Kidney (tissue), 14 donors: ENCODE data around the gene STAC2. TPM values are rescaled to one million over a fixed set of nuclear protein-coding genes. Genes with fewer than 3 reads are reported as not detected.

Experiments used
- DNase-seq, 5 donors: peaks; one replicate each; pipeline ENCODE4 v3.0.0-alpha.2; 2013 to 2020
- FAIRE-seq: peaks from 2 replicates; lab custom pipeline; 2012; peaks lifted over from hg19 to GRCh38; lab: Jason Lieb, UNC
- H3K27ac ChIP-seq, 2 donors: one replicate each; pipeline ENCODE4 v1.7.0; 2013; ENCODE audit warnings: low read depth in 2 of 2, low read length in 2 of 2, inconsistent platforms in 1 of 2
- H3K27me3 ChIP-seq: one replicate; pipeline ENCODE4 v1.7.1; 2013; ENCODE audit warnings: low read length, inconsistent platforms; ENCODE audit not compliant: control insufficient read depth, insufficient read depth
- H3K36me3 ChIP-seq, 3 donors: one replicate each; pipeline versions ENCODE4 v1.7.0 to v1.7.1; 2013; ENCODE audit warnings: low read length in 3 of 3, control low read depth in 1 of 3, inconsistent platforms in 1 of 3; ENCODE audit not compliant: insufficient read depth in 3 of 3, control insufficient read depth in 2 of 3
- H3K4me1 ChIP-seq, 3 donors: one replicate each; pipeline versions ENCODE4 v1.7.0 to v1.7.1; 2013; ENCODE audit warnings: low read length in 3 of 3, inconsistent platforms in 1 of 3, low read depth in 1 of 3; ENCODE audit not compliant: control insufficient read depth in 2 of 3, insufficient read depth in 2 of 3
- H3K4me3 ChIP-seq, 3 donors: one replicate each; pipeline versions ENCODE4 v1.7.0 to v1.8.1; 2013; ENCODE audit warnings: low read length in 3 of 3, control low read depth in 1 of 3, inconsistent platforms in 1 of 3
- H3K9ac ChIP-seq, 3 donors: one replicate each; pipeline versions ENCODE4 v1.7.0 to v1.7.1; 2013; ENCODE audit warnings: low read length in 3 of 3, control low read depth in 1 of 3, inconsistent platforms in 1 of 3
- H3K9me3 ChIP-seq, 3 donors: one replicate each; pipeline versions ENCODE4 v1.7.0 to v1.7.1; 2013; ENCODE audit warnings: low read length in 3 of 3, control low read depth in 1 of 3, inconsistent platforms in 1 of 3; ENCODE audit not compliant: control insufficient read depth in 2 of 3, insufficient read depth in 1 of 3
- CTCF ChIP-seq: IDR thresholded peaks from 3 replicates; pipeline ENCODE4 v1.5.1; 2012; ENCODE audit warnings: mild to moderate bottlenecking, moderate library complexity, borderline replicate concordance; ENCODE audit not compliant: insufficient read depth; ENCODE audit errors: extremely low read depth
- intact Hi-C: fragments of 100-400 bp; cut with DNase I; formaldehyde crosslinking; loops from one replicate; pipeline ENCODE4 v1.11.1; 2022
- polyA plus RNA-seq: library from polyadenylated mRNA; stranded (reverse); fragments of 350-450 nt; fragmentation: Illumina TruSeq; extraction: RNeasy Lipid Tissue Mini Kit (QIAGEN cat#74804); gene quantifications from one replicate; pipeline ENCODE4 v1.2.3, GENCODE V29; 2014; ENCODE audit warnings: low read depth, low replicate concordance; ENCODE audit not compliant: insufficient read depth
- total RNA-seq: library from RNA; stranded (reverse); fragmentation: NEBNext Ultra II Directional; extraction: Animal tissue kit (Norgen Biotek cat#: 25700); gene quantifications from one replicate; pipeline ENCODE4 v1.2.1, GENCODE V29; 2021
- donor health status: control.
- donor health status: control.
- donor health status: control.
- donor health status: control.
- donor health status: control.
- donor health status: DM: yes; HTN: yes; CAD: no.
- donor health status: Normal renal cell carcinoma (clear cell type).

Gene STAC2
- total and polyA plus RNA-seq, 2 donors from 2014 or later: 15.3 to 18.9 TPM

DNA sequence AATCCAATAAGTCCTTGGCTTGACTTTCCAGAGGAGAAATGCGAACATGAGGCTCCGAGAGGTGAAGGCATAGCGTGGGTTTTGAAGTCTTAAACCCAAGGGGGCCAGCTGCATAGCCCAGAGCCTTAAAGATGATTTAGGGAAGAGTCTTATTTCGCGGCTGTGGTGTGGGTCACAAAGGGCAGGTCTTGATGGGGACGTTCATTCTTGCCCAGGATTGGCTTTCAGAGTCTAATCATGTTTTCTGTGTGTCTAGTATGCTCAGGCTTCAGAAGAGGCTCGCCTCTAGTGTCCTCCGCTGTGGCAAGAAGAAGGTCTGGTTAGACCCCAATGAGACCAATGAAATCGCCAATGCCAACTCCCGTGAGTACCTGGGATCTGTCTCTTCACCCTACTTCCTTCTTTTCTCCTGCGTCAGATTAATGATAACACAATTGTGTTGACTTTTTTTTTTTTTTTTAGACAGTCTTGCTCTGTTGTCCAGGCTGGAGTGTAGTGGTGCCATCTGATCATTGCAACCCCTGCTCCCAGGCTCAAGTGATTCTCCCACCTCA lies 24.7 kb downstream of the STAC2 start:
- Histone ChIP-seq H3K9me3 (no peaks in the 10 kb centered on the region), H3K9ac (peak overlapping the region; percentile 86 to 95 (median 89)), H3K4me3 (peak overlapping the region; percentile 96 to 98 (median 97)), H3K27ac (peak overlapping the region; percentile 99 to 100), H3K27me3 (no peaks in the 10 kb centered on the region), H3K36me3 (peaks cover 18 to 37% (median 32%) of the 10 kb centered on the region in 3 donors), H3K4me1 (peaks cover 3 to 15% (median 9%) of the 10 kb centered on the region in 3 donors)
- FAIRE-seq (no peak), DNase-seq (no peak)
- intact Hi-C loops: no loop called here
- TF ChIP-seq CTCF: no peak

DNA sequence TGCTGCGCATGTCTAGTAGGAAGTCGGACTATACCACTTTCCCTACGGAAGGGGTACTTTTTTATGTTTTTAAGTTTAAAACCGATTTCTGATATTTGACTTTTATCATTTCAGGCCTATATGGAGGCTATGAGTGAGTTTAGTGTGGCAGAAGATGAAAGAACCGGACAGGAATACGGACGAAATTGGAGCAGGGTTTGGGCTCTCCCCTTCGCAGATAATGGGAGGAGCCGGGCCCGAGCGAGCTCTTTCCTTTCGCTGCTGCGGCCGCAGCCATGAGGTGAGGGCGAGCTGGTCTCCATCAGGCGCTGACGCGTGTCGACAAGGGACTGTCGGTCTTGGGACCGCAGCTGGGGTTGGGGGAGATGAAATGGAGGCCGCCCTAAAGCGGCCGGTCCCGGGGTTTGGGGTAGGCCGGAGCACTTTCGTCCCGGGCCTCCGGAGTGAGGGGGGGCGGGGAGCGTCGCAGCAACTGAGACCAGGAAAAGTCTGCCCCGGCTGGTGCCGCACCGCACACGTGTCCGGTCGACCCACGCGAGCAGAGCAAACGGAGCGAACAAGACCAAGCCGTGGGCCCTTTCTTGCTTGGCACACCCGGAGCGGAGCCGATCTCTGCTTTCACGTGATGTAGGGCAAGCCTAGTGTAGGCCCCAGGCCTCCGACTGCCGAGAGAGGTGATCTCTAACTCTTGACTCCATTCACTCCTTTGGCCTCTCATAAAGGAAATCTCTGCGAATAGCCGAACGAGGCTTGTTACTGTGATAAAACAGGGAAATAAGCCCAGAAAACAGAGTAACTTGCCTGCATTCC lies 25.5 kb downstream of the STAC2 start, which contains the start of gene RPL19:
TSS of gene RPL19 (plus strand) at position 214 of the 810 bp plus-strand sequence. CDS start at position 276, 62 bp downstream.
- intact Hi-C loops: no loop called here
- Histone ChIP-seq H3K9me3 (no peaks in the 10 kb centered on the region), H3K4me1 (peaks cover 3 to 15% (median 9%) of the 10 kb centered on the region in 3 donors), H3K4me3 (peak within 1 kb of the TSS; percentile 96 to 98 (median 97)), H3K36me3 (peaks cover 18 to 37% (median 32%) of the 10 kb centered on the region in 3 donors), H3K27ac (peak within 1 kb of the TSS; percentile 99 to 100), H3K27me3 (no peaks in the 10 kb centered on the region), H3K9ac (peak within 1 kb of the TSS; percentile 86 to 95 (median 89))
- no peak for TF ChIP-seq CTCF
- FAIRE-seq (no peak), DNase-seq (peak in 3 of 5 donors; percentile 81 to 93 (median 86))

GRCh38 chr17:39199820-39200069 lies 26.0 kb downstream of the STAC2 start:
- intact Hi-C loops: no loop called here
- Histone ChIP-seq H3K9ac (peak overlapping the region; percentile 61 to 95 (median 86)), H3K4me3 (peak overlapping the region; percentile 96 to 98 (median 97)), H3K9me3 (no peaks in the 10 kb centered on the region), H3K27me3 (no peaks in the 10 kb centered on the region), H3K36me3 (peaks cover 18 to 31% (median 28%) of the 10 kb centered on the region in 3 donors), H3K4me1 (peaks cover 3 to 15% (median 9%) of the 10 kb centered on the region in 3 donors), H3K27ac (peak overlapping the region; percentile 99 to 100)
- FAIRE-seq (peak; percentile 78), DNase-seq (peak; percentile 92 to 98 (median 95))
- TF ChIP-seq CTCF: no peak
